Ovary (tissue), 9 donors: Measurements from ENCODE around the gene CACNG6. TPM values are rescaled to one million over a fixed set of nuclear protein-coding genes. Genes with fewer than 3 reads are reported as not detected.

ENCODE experiments used
- DNase-seq, 5 donors: peaks; one replicate each; pipeline ENCODE4 v3.0.0-alpha.2; 2019 to 2020
- H3K27ac ChIP-seq, 2 donors: fragments of 200-600 bp; one replicate each; pipeline versions ENCODE4 v1.5.1 to v1.8.0; 2019 to 2022
- H3K27me3 ChIP-seq: fragments of 200-600 bp; one replicate; pipeline ENCODE4 v1.8.0; 2022
- H3K36me3 ChIP-seq: fragments of 200-600 bp; sonication (generic); one replicate; pipeline ENCODE4 v1.5.1; 2019
- H3K4me1 ChIP-seq: one replicate; pipeline ENCODE4 v1.8.1; 2013; ENCODE audit warnings: mild to moderate bottlenecking, moderate library complexity; ENCODE audit not compliant: insufficient read depth
- H3K4me3 ChIP-seq: fragments of 200-600 bp; sonication (generic); one replicate; pipeline ENCODE4 v1.5.1; 2017
- H3K9me3 ChIP-seq, 2 donors: fragments of 200-600 bp in 1 of 2; sonication (generic) in 1 of 2; one replicate each; pipeline versions ENCODE4 v1.5.1 to v1.8.1; 2013 to 2019; ENCODE audit warnings: mild to moderate bottlenecking in 1 of 2, moderate library complexity in 1 of 2
- CTCF ChIP-seq, 3 donors: fragments of 450-650 bp in 2 of 3; fragments of 200-600 bp in 1 of 3; IDR thresholded peaks; one replicate each; pipeline versions ENCODE4 v1.5.1 to v1.8.0; 2016 to 2022; ENCODE audit warnings: antibody characterized with exemption in 3 of 3, mild to moderate bottlenecking in 1 of 3
- EP300 ChIP-seq: sonication (generic); formaldehyde crosslinking; IDR thresholded peaks from one replicate; pipeline ENCODE4 v1.6.1; 2017; ENCODE audit warnings: antibody characterized with exemption
- POLR2A ChIP-seq: fragments of 450-650 bp; IDR thresholded peaks from one replicate; pipeline ENCODE4 v1.6.1; 2017; ENCODE audit warnings: antibody characterized with exemption, mild to moderate bottlenecking, moderate library complexity
- WGBS, 3 donors: extraction: QIAGEN DNeasy Blood & Tissue Kit in 1 of 3; methylation state at CpG; one replicate each; pipeline versions ENCODE4 v1.1.5 to v1.1.7; 2013 to 2017; 5-methylcytosine and 5-hydroxymethylcytosine counted together
- intact Hi-C, 4 donors: fragments of 100-400 bp; cut with DNase I; formaldehyde crosslinking; loops; one replicate each; pipeline versions ENCODE4 v1.11.0 to v1.15.1; 2022 to 2023
- polyA plus RNA-seq, 2 donors: library from polyadenylated mRNA; stranded (reverse); fragments of 200-250 nt in 1 of 2; fragments of 350-450 nt in 1 of 2; fragmentation: Illumina TruSeq in 1 of 2; extraction: RNeasy Lipid Tissue Mini Kit (QIAGEN cat#74804) in 1 of 2; gene quantifications; one replicate each; pipeline ENCODE4 v1.2.3, GENCODE V29; 2013 to 2014
- total RNA-seq, 7 donors: library from RNA; depleted of rRNA in 2 of 7; stranded (reverse); fragments of >200 nt in 2 of 7; fragmentation: NEBNext Ultra II Directional in 3 of 7; extraction: Animal tissue kit (Norgen Biotek cat#: 25700) in 3 of 7; gene quantifications; one replicate each; pipeline versions ENCODE4 v1.1.0 to v1.2.4, GENCODE V29; 2016 to 2023
- donor health status: DM: no; HTN: no; CAD: no; lungs with moderate emphysema.
- donor health status: DM: no; HTN: no; CAD: no.
- donor health status: Bipolar disorder and iron deficiency.
- donor health status: DM: yes; HTN: yes; CAD: no.
- donor health status: DM: no; HTN: no; CAD: no.
- donor health status: DM: yes; HTN: yes; CAD: no.

The CACNG6 gene
- total and polyA plus RNA-seq, 9 donors, result 0.15 to 3.2 TPM; not detected in 7

- 53 to 61% (median 58%) methylated on average over 10 of the region's 10 CpGs for WGBS, 3 donors
- no peak for TF ChIP-seq EP300
- TF ChIP-seq CTCF (IDR thresholded peaks at IDR 0.05), result no peak
- TF ChIP-seq POLR2A, result no peak
- Histone ChIP-seq H3K27me3 (no peaks in the 10 kb centered on the region), H3K9me3 (no peaks in the 10 kb centered on the region), H3K27ac (no peak overlapping the region), H3K4me1 (no peaks in the 10 kb centered on the region), H3K4me3 (no peak overlapping the region), H3K36me3 (no peaks in the 10 kb centered on the region)
- intact Hi-C loops, result no loop called here
- no peak for DNase-seq
Observed at GRCh38 chr19:53971673-53972072, 19.8 kb upstream of the CACNG6 start.

GRCh38 chr19:53977429-53977990 is 13.9 kb upstream of the CACNG6 start:
- no peaks in the 10 kb centered on the region for H3K27me3 ChIP-seq
- WGBS, 3 donors, result 1 to 4% (median 3%) methylated on average over 9 of the region's 9 CpGs
- no peak overlapping the region for H3K4me3 ChIP-seq
- intact Hi-C loops, result no loop called here
- no peak overlapping the region for H3K27ac ChIP-seq
- DNase-seq, result peak; percentile 16 to 50 (median 41)
- peaks cover 0 to 8% of the 10 kb centered on the region in 2 donors for H3K9me3 ChIP-seq
- H3K36me3 ChIP-seq, result no peaks in the 10 kb centered on the region
- TF ChIP-seq POLR2A, result no peak
- no peak for TF ChIP-seq CTCF (IDR thresholded peaks at IDR 0.05)
- no peaks in the 10 kb centered on the region for H3K4me1 ChIP-seq

GRCh38 chr19:53977991-53978731 is 13.3 kb upstream of the CACNG6 start:
- TF ChIP-seq POLR2A (no peak), EP300 (no peak), CTCF (IDR thresholded peaks at IDR 0.05) (no peak)
- intact Hi-C loops, result no loop called here
- no peaks in the 10 kb centered on the region for H3K27me3 ChIP-seq
- 2 to 4% (median 4%) methylated on average over 33 to 54 of the region's 54 CpGs for WGBS, 3 donors
- no peaks in the 10 kb centered on the region for H3K4me1 ChIP-seq
- DNase-seq, result no peak
- no peaks in the 10 kb centered on the region for H3K36me3 ChIP-seq
- H3K9me3 ChIP-seq, result peaks cover 0 to 8% of the 10 kb centered on the region in 2 donors
- no peak overlapping the region for H3K27ac ChIP-seq
- no peak overlapping the region for H3K4me3 ChIP-seq

- no peaks in the 10 kb centered on the region for H3K27me3 ChIP-seq
- H3K4me3 ChIP-seq, result no peak overlapping the region
- WGBS, 3 donors, result 1 to 2% (median 1%) methylated on average over 19 of the region's 19 CpGs
Observed at GRCh38 chr19:53978975-53979801, 12.2 kb upstream of the CACNG6 start.

More at GRCh38 chr19:53978975-53979801, 12.2 kb upstream of the CACNG6 start:
- no peaks in the 10 kb centered on the region for H3K36me3 ChIP-seq
- H3K4me1 ChIP-seq, result no peaks in the 10 kb centered on the region
- no peak for DNase-seq
- TF ChIP-seq POLR2A (no peak), CTCF (IDR thresholded peaks at IDR 0.05) (no peak), EP300 (no peak)
- intact Hi-C loops, result no loop called here
- H3K9me3 ChIP-seq, result peaks cover 0 to 11% of the 10 kb centered on the region in 2 donors
- no peak overlapping the region for H3K27ac ChIP-seq
